Putamen (tissue), 1 donor: ENCODE data around the gene UBE2F.

Experiments
- DNase-seq: peaks from one replicate; pipeline ENCODE4 v3.0.0-alpha.2; 2016; ENCODE audit warnings: low spot score

The UBE2F gene

DNA sequence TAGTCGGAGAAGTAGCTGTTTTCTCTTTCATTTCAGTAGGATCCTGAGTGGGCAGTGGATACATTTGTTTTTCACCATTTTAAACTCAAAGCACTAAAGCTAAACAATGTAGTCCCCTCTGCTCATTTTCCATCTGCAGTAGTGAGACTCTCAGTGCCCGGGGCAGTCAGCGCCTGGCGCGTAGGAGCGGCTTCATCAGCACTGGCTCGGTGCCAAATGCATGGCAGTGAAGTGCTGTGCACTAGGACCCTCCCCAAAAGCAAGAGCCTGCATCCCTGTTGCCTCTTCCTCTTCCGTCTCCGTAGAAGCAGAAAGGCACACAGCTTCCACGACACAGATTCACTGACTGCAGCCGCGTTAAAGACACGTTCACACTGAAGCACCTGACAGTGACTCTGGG lies 114.3 kb downstream of the UBE2F start:
- peak; percentile 25 for DNase-seq

DNA sequence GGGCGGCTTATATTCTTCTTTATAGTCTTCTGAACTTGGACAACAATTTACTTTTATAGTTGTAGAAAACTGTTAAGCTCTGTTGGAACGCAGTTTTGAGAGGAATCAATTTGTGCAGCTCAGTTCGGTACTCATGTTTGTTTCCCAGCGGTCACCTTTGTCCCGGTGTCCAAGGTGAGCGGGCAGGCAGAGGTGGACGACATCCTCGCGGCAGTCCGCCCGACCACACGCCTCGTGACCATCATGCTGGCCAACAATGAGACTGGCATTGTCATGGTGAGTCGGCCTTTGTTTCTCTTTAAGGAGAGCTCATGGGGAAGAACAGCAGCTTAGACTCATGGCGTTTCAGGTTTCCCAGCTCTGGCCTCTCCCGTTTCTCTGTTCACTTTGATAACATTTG lies 114.7 kb downstream of the UBE2F start:
- DNase-seq: no peak

DNA sequence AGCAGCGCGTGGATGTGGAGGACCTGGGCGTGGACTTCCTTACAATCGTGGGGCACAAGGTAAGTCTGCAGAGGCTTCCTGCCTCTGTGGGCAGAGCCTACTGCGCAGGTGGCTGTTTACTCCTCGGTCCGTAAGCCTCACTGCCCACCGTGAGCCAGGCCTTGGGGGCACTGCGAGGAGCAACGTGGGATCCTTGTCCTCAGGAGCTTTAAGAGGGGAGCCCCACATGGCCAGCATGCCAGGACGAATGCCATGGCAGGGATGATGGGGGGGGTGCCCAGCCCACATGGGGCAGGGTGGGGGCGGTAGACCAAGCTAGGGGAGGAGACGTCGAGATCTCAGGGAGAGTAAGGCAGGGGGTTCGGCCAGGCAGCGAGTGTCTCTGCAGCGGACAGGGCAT lies 115.3 kb downstream of the UBE2F start:
- no peak for DNase-seq

DNA sequence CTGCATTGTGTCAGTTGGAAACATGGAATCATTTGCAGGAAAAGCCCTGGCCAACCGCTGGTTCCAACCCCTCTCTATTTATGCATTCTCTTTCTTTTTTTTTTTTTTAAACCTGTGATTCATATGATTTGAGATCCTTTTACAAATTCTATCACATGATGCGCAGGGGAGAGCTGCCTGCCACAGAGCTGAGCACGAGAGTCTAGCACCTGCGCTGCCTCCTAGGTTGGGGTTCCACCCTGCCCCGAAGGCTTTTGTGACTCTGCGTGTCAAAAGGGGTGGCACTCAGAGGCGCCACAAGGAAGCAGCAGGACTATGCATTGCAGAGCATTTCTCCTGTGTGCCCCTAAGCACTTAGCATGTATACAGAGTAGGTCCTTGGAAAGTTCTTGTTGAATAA lies 116.0 kb downstream of the UBE2F start:
- no peak for DNase-seq

DNA sequence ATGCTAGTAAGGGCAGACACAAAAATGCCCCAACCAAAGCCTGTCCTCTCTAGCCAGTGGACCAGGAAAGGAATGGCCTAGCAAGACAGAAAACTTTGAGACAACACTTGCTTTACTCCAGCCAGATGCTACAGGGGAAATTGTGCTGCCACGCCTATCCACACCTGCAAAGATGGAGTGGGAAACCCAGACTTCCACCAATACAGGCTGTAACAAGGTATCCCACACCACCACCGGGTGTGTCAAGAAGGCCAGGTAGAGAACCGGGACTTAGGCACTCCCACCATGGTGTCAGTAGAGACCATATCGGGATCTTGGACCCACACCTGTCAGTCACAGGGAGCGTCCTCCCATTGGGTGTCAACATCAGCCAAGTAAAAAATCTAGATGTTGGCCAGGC lies 117.1 kb downstream of the UBE2F start:
- DNase-seq: no peak

DNA sequence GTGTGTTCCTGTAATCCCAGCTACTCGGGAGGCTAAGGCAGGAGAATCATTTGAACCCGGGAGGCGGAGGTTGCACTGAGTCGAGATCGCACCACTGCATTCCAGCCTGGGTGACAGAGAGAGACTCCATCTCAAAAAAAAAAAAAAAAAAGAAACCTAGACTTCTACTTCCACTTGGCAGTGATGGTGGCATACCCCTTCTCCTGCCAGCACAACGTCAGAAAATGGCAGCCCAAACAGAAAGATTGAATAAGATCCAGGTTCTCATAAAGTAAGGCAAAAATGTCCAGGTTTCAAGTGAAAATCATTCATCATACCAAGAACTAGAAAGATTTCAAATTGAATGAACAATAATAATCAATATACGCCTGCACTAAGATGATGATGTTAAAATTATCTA lies 117.9 kb downstream of the UBE2F start:
- no peak for DNase-seq

DNA sequence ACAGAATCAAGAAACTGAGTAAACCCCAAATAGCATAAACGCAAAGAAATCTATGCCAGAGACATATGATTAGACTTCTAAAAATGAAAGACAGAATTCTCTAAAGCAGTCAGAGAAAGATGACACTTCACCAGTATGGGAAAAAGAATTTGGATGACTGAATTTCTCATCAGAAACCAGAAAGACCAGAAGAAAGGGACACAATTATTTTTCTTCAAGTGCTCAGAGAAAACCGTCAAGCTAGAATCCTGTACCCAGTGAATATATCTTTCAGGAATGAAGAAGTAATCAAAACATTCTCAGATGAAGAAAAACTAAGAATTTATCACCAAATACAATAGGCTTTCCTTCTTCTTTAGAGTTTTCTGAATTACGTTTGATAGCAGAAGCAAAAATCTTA lies 119.1 kb downstream of the UBE2F start:
- DNase-seq: no peak

DNA sequence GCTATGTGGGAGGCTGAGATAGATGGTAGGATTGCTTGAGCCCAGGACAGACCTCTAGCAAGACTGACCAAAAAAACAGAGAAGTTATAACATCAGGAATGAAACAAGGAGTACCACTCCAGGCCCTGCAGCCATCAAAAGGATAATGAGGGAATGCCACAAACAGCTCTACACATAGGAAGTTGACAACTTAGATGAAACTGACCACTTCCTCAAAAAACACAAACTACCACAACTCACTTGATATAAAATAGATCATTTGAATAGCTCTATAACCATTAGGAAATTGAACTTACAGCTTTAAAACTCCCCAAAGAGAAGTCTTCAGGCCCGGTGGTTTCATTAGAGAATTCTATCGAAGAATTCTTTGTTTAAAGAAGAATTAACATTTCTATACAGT lies 120.4 kb downstream of the UBE2F start:
- DNase-seq: no peak

DNA sequence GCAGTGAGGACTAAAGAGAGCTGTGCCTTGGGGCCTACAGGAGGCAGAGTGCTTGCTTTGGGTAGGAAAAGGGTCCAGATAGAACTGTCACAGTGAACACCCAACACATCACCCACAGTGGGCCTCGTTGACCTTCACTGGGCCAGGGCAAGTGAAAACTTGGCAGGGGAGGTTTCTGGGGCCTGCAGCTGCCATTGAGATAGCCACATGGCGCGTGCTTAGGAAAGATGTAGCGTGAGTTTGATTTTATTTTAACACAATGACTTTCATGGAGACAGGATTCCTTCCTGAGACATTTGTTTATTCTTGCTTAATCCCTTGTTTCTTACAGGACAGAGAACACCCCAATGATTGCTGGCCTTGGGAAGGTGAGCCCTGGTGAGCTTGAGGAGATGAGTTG lies 124.1 kb downstream of the UBE2F start:
- no peak for DNase-seq

DNA sequence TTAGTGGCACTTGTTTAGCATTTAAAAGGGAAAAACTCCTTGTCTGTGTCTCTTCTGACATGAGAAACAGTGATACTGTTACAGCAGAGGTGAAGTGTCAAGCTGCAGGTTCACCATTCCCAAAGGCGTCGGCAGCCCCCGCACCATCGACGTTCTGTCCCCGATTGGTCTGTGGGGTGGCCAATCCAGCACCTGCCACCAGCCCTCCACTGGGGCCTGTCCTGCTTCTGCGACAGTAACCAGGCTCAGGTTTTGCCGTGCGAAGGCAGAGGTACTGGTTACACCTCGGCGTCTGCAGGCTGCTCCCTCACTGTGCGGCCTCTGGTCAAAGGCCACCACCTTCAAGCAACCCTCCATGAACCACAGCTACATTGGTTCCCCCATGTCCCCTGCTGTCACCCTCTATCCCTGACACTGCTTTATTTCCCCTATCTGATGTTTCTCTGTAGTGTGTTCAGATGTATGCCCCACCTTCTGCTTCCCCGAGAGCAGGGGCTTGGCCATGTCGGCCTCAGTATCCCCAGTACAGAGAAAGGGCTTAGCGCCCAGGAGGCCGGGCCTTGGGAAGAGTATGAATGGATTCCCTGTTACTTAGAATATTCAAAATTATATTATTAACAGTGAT lies 124.7 kb downstream of the UBE2F start:
- no peak for DNase-seq
